GM18868 (cell line): Measurements from ENCODE around the gene CACNA1H.
"Not testable (repeated sequence)": the region's sequence is repeated elsewhere in the genome, so short reads cannot be mapped to it uniquely, and the experiment has no call there.

Experiments
- ATAC-seq: cut with Tn5 transposase; IDR thresholded peaks from one replicate; pipeline ENCODE4 v1.9.1; 2021; ENCODE audit warnings: mild to moderate bottlenecking, moderate library complexity; ENCODE audit not compliant: unreplicated experiment

CACNA1H gene

DNA sequence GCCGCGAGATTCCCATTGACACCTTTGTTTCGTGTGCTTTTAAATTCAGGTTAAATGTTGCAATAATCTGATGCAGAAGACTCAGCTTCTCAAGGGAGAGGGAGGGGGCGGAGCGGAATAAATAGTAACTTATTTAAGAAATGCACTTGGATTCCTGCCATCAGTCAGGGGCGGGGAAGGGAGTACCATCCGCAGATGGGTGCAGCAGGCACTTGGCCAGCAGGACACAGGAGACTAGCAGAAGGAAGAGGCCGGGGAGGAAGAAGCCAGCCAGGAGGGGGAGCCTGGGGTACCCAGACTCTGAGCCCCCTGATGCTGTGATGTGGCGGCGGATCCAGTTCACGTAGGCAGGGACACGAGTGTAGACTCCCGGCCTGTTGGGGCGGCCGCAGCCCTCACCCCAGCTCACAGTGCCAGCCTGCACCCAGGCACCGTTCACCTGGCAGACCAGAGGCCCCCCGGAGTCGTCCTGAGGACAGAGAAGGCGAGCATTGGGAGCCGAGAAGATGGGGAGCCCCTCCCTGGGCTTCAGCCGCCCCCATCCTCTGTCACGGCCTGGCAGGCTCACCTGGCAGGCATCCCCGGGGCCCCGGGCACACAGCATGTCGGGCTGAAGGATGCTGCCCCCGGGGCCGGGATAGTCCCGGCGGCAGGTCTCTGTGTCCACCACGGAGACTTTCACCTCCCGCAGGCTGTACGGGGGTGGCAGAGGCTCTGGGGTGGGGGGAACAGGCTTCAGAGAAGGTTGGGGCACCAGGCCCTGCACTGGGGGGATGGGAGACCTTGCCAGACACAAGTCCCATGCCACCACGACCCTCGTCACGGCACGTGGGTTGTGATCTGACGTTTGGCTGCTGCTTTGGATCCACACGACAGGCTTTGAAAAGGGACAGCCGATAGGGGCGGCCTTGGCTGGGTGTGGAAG is 69.0 kb downstream of the CACNA1H start:
- ATAC-seq, result no peak

DNA sequence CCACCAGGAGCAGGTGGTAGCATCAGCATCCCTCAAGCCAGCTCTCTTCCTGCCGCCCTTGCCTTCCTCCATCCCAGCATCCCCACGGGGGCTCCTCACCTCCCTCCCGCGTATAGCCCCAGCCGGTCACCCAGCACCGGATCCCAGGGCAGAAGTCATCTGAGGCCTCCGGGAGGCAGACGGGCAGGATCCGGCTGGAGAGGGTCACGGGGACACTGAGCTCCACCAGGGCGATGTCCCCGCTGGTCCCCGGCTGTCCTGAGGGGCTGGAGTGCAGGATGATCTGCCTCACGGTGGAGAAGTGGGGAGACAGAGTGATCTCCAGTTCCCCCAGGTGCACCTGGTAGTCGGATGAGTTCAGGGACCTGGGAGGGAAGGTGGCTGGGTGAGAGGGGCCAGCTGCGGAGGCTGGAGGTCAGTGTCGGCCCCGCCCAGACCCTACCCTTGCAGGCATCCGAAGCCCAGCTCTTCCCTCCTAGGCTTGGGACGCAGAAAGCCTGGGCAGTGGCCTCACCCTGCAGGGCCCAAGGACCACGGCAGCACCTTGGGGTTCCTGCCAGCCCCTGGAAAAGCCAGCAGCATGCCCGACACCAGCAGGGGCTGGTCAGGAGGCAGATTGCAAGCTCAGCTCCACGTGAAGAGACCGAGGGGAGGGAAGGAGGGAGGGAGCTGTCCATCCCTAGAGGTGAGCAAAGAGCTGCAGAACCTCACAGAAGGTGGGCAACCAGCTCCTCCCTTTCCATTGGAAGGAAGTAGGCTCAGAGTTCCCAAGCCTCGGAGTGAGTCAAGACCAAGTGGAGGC is 69.8 kb downstream of the CACNA1H start:
- ATAC-seq, result no peak

DNA sequence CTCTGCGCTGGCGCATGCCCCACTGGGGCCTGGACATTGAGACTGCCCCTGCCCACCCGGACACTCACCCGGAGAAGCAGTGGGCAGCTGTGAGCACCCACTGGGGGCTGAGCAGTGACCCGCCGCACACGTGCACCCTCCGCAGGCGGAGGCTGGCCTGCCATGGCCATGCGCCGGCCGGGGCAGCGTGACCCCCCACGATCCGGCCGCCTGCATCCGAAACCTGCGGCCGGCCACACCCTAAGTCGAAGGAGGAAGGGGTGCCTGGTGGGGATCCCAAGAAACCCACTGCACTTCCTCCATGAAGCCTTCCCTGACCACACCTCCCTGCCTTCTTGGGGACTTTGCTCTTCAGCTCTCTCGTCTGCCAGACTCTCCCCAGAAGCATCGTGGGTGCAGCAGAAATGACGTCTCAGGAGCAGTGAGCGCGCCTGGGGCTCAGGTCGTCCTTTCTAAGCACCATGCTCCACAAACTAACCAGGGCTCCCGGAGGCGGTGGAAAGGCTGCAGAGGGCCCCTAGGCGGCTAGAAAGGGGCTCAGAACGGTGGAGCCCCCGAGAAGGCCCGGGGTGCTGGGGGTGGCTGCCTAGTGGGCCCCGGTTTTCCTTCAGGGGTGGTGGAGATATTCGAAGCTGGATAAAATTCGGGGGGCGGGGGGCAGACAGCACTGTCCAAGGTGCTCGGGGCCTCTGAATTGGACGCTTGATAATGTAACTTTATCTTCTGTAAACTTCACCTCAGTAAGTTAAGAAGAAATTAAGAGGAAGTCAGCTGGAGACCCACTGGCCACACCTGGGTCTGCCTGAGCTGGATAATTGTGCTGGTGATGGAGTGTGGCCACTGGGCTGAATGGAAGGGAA is 70.7 kb downstream of the CACNA1H start:
- no peak for ATAC-seq

- ATAC-seq, result no peak
These were observed 71.7 kb downstream of the CACNA1H start for GRCh38 chr16:1224558-1224957.

- ATAC-seq, result no peak
These were observed 72.1 kb downstream of the CACNA1H start, which contains the start of gene TPSG1 for GRCh38 chr16:1225051-1225451. TPSG1 (minus strand) TSS chr16:1225268; CDS start chr16:1225252, 16 bp downstream.

DNA sequence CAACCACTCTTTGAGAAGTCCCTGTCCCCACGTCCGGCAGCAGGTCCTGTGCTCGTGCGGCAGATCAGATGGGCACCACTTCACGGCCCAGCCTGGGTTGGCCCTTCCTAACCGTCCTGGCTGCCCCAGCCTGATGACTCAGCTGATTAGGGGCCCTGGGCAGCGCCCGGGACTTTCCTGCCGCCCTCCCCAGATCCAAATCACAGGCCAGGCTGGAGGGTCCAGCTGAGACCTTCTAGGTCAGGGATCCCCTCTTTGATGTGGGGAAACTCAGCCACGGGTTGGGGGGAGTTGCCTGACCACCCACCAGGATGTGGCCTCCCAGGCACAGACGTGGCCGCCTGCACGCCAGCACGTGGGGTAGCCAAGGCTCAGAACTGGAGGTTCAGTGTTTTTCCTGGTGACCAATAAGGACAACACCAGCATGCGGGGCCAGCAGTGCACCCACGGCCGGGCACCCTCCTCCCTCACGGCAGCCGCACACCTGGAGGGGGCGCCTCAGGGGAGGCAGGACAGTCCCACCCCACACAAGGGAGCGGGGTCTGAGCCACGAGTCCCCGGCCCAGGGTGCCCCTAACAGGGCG is 72.9 kb downstream of the CACNA1H start:
- ATAC-seq, result not testable (repeated sequence)

DNA sequence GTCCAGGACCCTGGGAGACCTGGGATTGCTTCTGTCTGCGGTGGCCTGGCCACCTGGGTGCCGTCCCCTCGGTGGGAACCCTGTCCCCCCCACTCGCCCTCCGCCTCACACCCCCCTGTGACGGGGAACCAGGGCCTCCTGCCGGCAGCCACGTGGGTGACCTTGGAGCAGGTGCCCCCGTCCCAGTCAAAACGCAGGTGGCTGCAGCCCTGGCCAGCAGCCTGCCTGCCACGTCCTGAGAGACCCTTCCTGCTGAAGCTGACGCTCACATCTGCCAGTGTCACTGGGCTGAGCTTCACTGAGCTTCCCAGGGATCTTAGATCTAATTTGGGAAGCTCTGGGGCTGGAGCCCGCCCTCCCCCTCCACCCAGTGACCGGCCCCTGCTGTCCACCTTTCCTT is 73.8 kb downstream of the CACNA1H start:
- ATAC-seq, result not testable (repeated sequence)

DNA sequence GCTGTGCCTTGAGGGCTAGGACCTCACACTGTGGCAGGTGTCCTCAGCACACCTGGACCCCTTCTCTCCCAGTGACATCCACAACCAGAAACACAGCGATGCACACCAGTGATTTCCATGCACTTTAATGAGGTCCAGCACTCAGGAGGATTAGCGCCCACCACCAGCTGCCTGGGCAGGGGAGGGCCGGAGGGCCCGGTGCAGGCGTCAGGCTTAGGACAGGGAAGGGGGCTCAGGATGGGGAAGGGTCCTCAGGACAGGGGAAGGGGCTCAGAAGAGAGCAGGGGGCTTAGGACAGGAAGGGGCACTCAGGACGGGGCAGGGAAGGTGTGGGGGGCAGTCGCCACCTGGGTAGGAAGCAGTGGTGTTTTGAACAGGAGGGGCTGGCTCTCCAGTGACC is 75.3 kb downstream of the CACNA1H start:
- ATAC-seq, result not testable (repeated sequence)

DNA sequence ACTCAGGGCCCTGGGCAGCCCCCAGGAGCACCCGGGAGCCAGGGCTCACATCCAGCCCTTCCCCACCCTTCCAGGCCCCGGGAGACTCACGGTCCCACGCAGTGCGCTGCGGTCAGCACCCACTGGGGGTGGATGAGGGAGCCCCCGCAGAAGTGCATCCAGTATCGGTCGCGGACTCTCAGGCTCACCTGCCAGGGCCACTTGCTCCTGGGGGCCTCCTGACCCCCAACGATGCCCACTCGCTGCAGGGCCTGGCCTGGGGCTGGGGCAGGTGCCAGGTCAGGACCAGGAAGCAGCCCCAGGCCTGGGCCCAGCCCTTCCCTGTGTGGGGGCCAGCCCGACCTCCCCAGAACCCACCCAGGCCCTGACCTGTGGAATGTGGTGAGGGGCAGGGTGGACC is 76.6 kb downstream of the CACNA1H start:
- not testable (repeated sequence) for ATAC-seq

- not testable (repeated sequence) for ATAC-seq
These were observed 77.2 kb downstream of the CACNA1H start, which contains the start of gene TPSB2 for GRCh38 chr16:1230084-1230470. TPSB2 (minus strand) TSS chr16:1230184; CDS start chr16:1229951, 233 bp downstream.

GRCh38 chr16:1230471-1231212 is 77.7 kb downstream of the CACNA1H start:
- ATAC-seq, result not testable (repeated sequence)

DNA sequence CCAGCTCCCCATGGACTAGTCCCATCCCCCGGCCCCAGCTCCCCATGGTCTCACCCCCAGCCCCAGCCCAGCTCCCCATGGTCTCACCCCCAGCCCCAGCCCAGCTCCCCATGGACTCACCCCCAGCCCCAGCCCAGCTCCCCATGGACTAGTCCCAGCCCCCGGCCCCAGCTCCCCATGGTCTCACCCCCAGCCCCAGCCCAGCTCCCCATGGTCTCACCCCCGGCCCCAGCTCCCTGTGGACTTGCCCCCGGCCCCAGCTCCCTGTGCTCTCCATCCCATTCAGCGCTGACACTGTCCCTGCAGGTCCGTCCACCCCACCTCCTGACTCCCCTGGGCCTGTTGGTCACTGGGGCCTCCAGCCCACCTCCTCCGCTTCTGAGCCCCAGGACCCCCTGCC is 78.4 kb downstream of the CACNA1H start:
- ATAC-seq, result not testable (repeated sequence)

DNA sequence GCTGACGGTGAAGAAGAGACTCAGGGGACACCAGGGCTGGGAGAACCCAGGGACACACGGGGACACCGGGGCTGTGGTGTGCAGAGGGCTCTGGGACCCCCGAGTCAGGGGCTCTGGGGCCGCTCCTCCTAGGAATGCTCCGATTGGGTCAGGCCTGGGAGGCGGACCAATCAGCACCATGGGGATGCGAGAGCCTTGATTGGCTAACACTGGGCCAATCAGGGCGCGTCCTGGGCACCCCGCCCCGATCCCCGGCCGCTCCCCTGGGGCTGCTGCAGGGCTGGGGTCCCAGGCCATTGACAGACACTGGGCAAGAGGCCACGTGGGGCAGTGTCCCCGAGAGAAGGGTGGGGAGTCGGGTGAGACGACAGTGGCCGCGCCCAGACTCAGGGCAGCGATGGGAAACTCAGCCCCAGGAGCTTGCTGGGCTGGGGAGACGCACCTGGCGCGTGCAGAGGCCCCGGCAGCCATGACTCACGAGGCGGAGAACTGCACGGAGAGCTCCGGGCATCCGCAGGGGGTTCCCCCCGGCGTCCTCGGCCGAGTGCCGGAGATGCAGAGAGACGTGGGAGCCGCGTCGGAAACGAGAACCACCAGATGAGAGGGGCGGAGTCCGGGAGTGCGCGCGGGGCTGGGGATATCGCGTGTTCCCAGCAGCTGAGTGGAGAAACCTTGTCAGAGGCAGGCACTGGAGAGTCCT is 79.3 kb downstream of the CACNA1H start:
- ATAC-seq, result not testable (repeated sequence)

DNA sequence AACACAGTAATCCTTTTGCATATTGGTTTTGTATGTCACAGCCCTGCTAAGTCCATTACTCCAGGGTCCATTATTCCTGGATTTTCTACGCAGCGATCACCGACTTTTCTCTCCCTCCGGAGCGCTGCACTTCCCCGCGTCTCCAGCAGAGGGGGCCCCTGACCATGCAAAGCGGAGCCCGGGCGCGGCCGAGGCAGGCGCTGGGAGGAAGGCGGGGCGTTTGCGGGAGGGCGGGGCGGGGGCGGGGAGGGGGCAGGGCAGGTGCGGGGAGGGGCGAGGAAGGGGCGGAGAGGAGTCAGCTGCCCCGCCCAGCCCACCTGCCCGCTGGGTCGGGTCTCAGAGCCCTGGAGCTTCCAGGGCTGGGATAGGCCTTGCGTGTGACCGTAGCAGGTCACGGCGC is 83.8 kb downstream of the CACNA1H start:
- ATAC-seq, result not testable (repeated sequence)

GRCh38 chr16:1237990-1238389 is 85.1 kb downstream of the CACNA1H start:
- no peak for ATAC-seq

- not testable (repeated sequence) for ATAC-seq
These were observed 86.0 kb downstream of the CACNA1H start for GRCh38 chr16:1238909-1239308.

- ATAC-seq, result not testable (repeated sequence)
These were observed 86.7 kb downstream of the CACNA1H start for GRCh38 chr16:1239575-1239974.

DNA sequence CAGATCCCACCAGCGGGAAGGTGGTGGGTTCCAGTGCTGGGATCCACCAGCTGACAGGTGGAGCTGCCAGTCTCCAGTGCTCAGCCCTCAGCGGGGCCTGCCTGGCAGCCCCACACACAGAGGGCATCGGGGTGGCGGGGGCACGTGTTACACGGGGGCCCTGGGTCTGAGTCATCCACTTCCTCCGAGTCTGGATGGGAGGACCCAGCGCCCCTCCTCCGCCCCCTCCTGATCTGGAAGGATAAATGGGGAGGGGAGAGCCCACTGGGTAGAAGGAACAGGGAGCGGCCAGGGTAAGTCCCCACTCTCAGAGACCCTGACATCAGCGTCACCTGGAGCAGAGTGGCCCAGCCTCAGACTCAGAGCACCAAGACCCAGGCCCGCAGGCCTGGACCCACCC is 87.5 kb downstream of the CACNA1H start, which contains the start of gene TPSAB1:
Gene TPSAB1, plus strand, starts transcription at position 270 of the 400 bp plus-strand sequence. CDS start 234 bp downstream, outside the sequence.
- not testable (repeated sequence) for ATAC-seq

DNA sequence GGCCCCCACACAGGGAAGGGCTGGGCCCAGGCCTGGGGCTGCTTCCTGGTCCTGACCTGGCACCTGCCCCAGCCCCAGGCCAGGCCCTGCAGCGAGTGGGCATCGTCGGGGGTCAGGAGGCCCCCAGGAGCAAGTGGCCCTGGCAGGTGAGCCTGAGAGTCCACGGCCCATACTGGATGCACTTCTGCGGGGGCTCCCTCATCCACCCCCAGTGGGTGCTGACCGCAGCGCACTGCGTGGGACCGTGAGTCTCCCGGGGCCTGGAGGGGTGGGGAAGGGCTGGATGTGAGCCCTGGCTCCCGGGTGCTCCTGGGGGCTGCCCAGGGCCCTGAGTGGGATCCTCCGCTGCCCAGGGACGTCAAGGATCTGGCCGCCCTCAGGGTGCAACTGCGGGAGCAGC is 88.2 kb downstream of the CACNA1H start:
- ATAC-seq, result not testable (repeated sequence)
